Activated naive CD4-positive, alpha-beta T cell treated with anti-CD3 and anti-CD28 coated beads for 36 hours (primary cell): Measurements from ENCODE around the gene SUGP2. TPM values are rescaled to one million over a fixed set of nuclear protein-coding genes. Genes with fewer than 3 reads are reported as not detected.

ENCODE experiments used
- CTCF ChIA-PET: fragments of 350-600 bp; sonication (Branson Sonifier 250); formaldehyde crosslinking; loops from one replicate; lab custom pipeline; 2021; ENCODE audit warnings: antibody characterized with exemption; lab: Charles Lee
- DNase-seq: peaks from one replicate; pipeline ENCODE4 v3.0.0-alpha.2; 2020
- H3K27ac Mint-ChIP-seq: one replicate; pipeline ENCODE4 v1.8.0; 2021; ENCODE audit warnings: mild to moderate bottlenecking, mixed read lengths
- H3K27me3 Mint-ChIP-seq: one replicate; pipeline ENCODE4 v1.8.0; 2021; ENCODE audit warnings: low read depth, mixed read lengths
- H3K36me3 Mint-ChIP-seq: one replicate; pipeline ENCODE4 v1.8.0; 2021; ENCODE audit warnings: low read depth, mixed read lengths
- H3K4me1 Mint-ChIP-seq: one replicate; pipeline ENCODE4 v1.8.0; 2021; ENCODE audit warnings: low read depth, mixed read lengths
- H3K4me3 Mint-ChIP-seq: one replicate; pipeline ENCODE4 v1.8.0; 2021; ENCODE audit warnings: mild to moderate bottlenecking, moderate library complexity, mixed read lengths
- H3K9me3 Mint-ChIP-seq: one replicate; pipeline ENCODE4 v1.8.0; 2021; ENCODE audit warnings: mixed read lengths
- intact Hi-C: fragments of 100-400 bp; cut with micrococcal nuclease; formaldehyde crosslinking; loops from one replicate; pipeline ENCODE4 v1.15.1; 2023
- total RNA-seq, 2 experiments: library from RNA; stranded (reverse); gene quantifications; one replicate each; pipeline ENCODE4 v1.2.3, GENCODE V29; 2021

The SUGP2 gene
- total RNA-seq, result 100 to 1,000 TPM; 149 to 154 TPM

- Mint-ChIP-seq H3K36me3 (peaks cover 23% of the 10 kb centered on the region), H3K27me3 (no peaks in the 10 kb centered on the region), H3K4me1 (peaks cover 37% of the 10 kb centered on the region), H3K9me3 (no peaks in the 10 kb centered on the region), H3K27ac (peak within 1 kb of the TSS; percentile 86), H3K4me3 (peak within 1 kb of the TSS; percentile 95)
- intact Hi-C loops, result loop anchor here (1.0 to 5.0 kb wide), 8 partner anchors 30 to 491 kb away; partner anchors contain the start of genes BORCS8, COPE, DDX49 and FKBP8
- CTCF ChIA-PET, result interaction anchor here (0.6 kb wide), 1 partner anchor 37 kb away, joined by 3 read pairs; no protein-coding TSS in a partner anchor
- peak; percentile 85 for DNase-seq
These were observed at the start of gene SUGP2, which contains the start of gene ARMC6 for GRCh38 chr19:19033426-19034203. Gene SUGP2 (minus strand): TSS chr19:19033517. CDS start chr19:19031071, 2,446 bp downstream. Gene ARMC6 (plus strand): TSS chr19:19033603. CDS start chr19:19034210, 607 bp downstream.

- Mint-ChIP-seq H3K4me1 (peaks cover 2% of the 10 kb centered on the region), H3K9me3 (no peaks in the 10 kb centered on the region), H3K4me3 (no peak overlapping the region), H3K27me3 (no peaks in the 10 kb centered on the region), H3K27ac (no peak overlapping the region), H3K36me3 (peaks cover 2% of the 10 kb centered on the region)
- CTCF ChIA-PET, result no interaction called here
- DNase-seq, result no peak
- intact Hi-C loops, result no loop called here
These were observed 48.4 kb upstream of the SUGP2 start for GRCh38 chr19:19081642-19082151.

GRCh38 chr19:19079571-19079970, 46.3 kb upstream of the SUGP2 start:
- peaks cover 3% of the 10 kb centered on the region for H3K36me3 Mint-ChIP-seq
- DNase-seq, result no peak
- intact Hi-C loops, result no loop called here
- no peaks in the 10 kb centered on the region for H3K9me3 Mint-ChIP-seq
- peaks cover 5% of the 10 kb centered on the region for H3K4me1 Mint-ChIP-seq
- H3K27ac Mint-ChIP-seq, result no peak overlapping the region
- H3K27me3 Mint-ChIP-seq, result no peaks in the 10 kb centered on the region
- H3K4me3 Mint-ChIP-seq, result no peak overlapping the region
- CTCF ChIA-PET, result no interaction called here

DNA sequence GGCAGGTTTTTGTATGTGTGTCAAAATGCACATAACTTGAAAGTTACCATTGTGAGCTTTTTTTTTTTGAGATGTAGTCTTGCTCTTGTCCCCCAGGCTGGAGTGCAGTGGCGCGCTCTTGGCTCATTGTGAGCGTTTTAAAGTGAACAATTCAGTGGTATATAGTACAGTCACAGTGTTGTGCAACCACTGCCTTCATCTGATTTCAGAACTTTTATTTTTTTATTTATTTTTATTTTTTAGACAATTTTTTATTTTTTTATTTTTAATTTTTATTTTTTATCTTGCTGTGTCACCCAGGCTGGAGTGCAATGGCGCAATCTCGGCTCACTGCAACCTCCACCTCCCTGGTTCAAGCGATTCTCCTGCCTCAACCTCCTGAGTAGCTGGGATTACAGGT, 45.5 kb upstream of the SUGP2 start:
- CTCF ChIA-PET, result interaction anchor here (0.6 kb wide), 1 partner anchor 142 kb away, joined by 3 read pairs; no protein-coding TSS in a partner anchor
- no peak for DNase-seq
- H3K4me1 Mint-ChIP-seq, result peaks cover 5% of the 10 kb centered on the region
- no peak overlapping the region for H3K4me3 Mint-ChIP-seq
- no peaks in the 10 kb centered on the region for H3K9me3 Mint-ChIP-seq
- intact Hi-C loops, result no loop called here
- H3K36me3 Mint-ChIP-seq, result peaks cover 3% of the 10 kb centered on the region
- H3K27ac Mint-ChIP-seq, result no peak overlapping the region
- H3K27me3 Mint-ChIP-seq, result no peaks in the 10 kb centered on the region

- intact Hi-C loops, result no loop called here
- Mint-ChIP-seq H3K27ac (no peak overlapping the region), H3K4me1 (peaks cover 5% of the 10 kb centered on the region), H3K27me3 (no peaks in the 10 kb centered on the region), H3K36me3 (peaks cover 3% of the 10 kb centered on the region), H3K4me3 (no peak overlapping the region), H3K9me3 (no peaks in the 10 kb centered on the region)
- no peak for DNase-seq
- CTCF ChIA-PET, result interaction anchor here (0.7 kb wide), 1 partner anchor 23 kb away, joined by 3 read pairs; no protein-coding TSS in a partner anchor
These were observed 43.8 kb upstream of the SUGP2 start for GRCh38 chr19:19077103-19077502.

- CTCF ChIA-PET, result interaction anchor here (0.7 kb wide), 2 partner anchors 22 to 23 kb away, joined by 3 read pairs; no protein-coding TSS in a partner anchor
- no peaks in the 10 kb centered on the region for H3K27me3 Mint-ChIP-seq
- peaks cover 5% of the 10 kb centered on the region for H3K4me1 Mint-ChIP-seq
These were observed 43.2 kb upstream of the SUGP2 start for GRCh38 chr19:19076476-19076875.

DNA sequence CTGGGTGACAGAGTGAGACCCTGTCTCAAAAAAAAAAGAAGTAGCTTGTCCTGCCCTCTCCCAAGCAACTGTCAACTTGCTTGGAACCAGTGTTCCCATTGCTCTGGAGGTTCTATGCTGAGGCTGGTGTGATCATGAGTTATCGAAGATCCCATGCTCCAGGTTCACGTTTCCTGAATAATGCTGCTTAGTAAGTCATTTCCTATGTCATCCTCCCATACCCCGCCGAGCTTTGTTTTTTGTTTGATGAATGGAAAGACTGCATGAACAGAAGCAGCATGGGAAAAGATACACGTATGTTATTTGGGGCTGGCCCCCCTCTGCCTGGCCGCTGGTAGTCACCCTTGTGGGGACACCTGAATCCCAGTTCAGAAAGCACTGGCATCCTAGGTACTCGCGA, 41.8 kb upstream of the SUGP2 start:
- CTCF ChIA-PET, result interaction anchor here (1.1 kb wide), 1 partner anchor 10 kb away, joined by 3 read pairs; no protein-coding TSS in a partner anchor
- intact Hi-C loops, result no loop called here
- no peak overlapping the region for H3K4me3 Mint-ChIP-seq
- no peaks in the 10 kb centered on the region for H3K9me3 Mint-ChIP-seq
- DNase-seq, result no peak
- no peaks in the 10 kb centered on the region for H3K27me3 Mint-ChIP-seq
- peaks cover 5% of the 10 kb centered on the region for H3K4me1 Mint-ChIP-seq
- H3K36me3 Mint-ChIP-seq, result peaks cover 8% of the 10 kb centered on the region
- no peak overlapping the region for H3K27ac Mint-ChIP-seq

More at GRCh38 chr19:19076476-19076875, 43.2 kb upstream of the SUGP2 start:
- no peaks in the 10 kb centered on the region for H3K9me3 Mint-ChIP-seq
- peaks cover 6% of the 10 kb centered on the region for H3K36me3 Mint-ChIP-seq
- H3K27ac Mint-ChIP-seq, result no peak overlapping the region
- intact Hi-C loops, result no loop called here
- DNase-seq, result no peak
- H3K4me3 Mint-ChIP-seq, result no peak overlapping the region

GRCh38 chr19:19074196-19074882, 41.0 kb upstream of the SUGP2 start:
- no peak overlapping the region for H3K27ac Mint-ChIP-seq

GRCh38 chr19:19071897-19072296, 38.6 kb upstream of the SUGP2 start:
- intact Hi-C loops, result no loop called here
- Mint-ChIP-seq H3K4me3 (no peak overlapping the region), H3K9me3 (no peaks in the 10 kb centered on the region), H3K27ac (no peak overlapping the region), H3K27me3 (no peaks in the 10 kb centered on the region), H3K36me3 (peaks cover 7% of the 10 kb centered on the region), H3K4me1 (peaks cover 18% of the 10 kb centered on the region)
- no peak for DNase-seq
- CTCF ChIA-PET, result no interaction called here

More at GRCh38 chr19:19074196-19074882, 41.0 kb upstream of the SUGP2 start:
- Mint-ChIP-seq H3K27me3 (no peaks in the 10 kb centered on the region), H3K4me1 (peaks cover 7% of the 10 kb centered on the region), H3K36me3 (peaks cover 8% of the 10 kb centered on the region), H3K4me3 (no peak overlapping the region), H3K9me3 (no peaks in the 10 kb centered on the region)
- no peak for DNase-seq
- CTCF ChIA-PET, result interaction anchor here (1.1 to 1.8 kb wide), 2 partner anchors 9 to 100 kb away, joined by 3 to 5 read pairs; no protein-coding TSS in a partner anchor
- intact Hi-C loops, result no loop called here

DNA sequence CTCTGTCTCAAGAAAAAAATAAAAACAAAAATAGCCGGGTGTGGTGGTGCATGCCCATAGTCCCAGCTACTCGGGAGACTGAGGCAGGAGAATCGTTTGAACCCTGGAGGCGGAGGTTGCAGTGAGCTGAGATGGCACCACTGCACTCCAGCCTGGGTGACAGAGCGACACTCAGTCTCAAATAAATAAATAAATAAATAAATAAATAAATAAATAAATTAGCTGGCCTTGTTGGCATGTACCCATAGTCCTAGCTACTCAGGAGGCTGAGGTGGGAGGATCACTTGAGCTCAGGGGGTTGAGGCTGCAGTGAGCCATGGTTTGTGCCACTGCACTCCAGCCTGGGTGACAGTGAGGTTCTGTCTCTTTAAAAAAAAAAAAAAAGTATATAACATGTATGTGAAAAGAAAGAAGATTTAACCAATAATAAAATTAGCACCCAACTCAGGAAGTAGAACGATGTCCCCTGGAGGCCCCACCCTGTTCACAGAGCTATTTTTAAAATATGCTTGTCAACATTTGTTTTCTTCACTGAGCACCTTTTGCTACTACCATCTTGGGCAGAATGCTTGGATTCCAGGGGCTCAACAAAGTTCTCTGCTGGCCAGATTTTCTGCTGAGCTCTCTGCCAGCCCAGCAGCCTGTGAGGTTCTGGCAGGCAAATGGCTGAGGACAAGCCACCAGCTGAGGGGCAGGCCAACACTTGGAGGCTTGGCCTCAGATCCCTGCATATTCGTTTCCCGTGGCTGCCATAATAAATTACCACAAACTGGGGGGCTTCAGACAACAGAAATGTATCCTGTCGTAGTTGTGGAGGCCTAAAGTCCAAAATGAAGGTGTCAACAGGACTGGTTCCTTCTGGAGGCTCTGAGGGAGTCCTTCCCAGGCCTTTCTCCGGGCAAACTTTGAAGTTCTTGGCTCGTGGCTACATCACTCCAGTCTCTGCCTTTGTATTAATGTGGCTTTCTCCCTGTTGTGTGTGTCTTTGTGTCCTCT, 35.6 kb upstream of the SUGP2 start:
- intact Hi-C loops, result no loop called here
- Mint-ChIP-seq H3K27me3 (no peaks in the 10 kb centered on the region), H3K27ac (no peak overlapping the region), H3K9me3 (no peaks in the 10 kb centered on the region), H3K4me1 (peaks cover 34% of the 10 kb centered on the region), H3K36me3 (peaks cover 5% of the 10 kb centered on the region), H3K4me3 (no peak overlapping the region)
- CTCF ChIA-PET, result interaction anchor here (0.6 to 1.3 kb wide), 5 partner anchors 15 to 497 kb away, joined by 3 to 7 read pairs (median 3); partner anchors contain the start of gene UBA52
- no peak for DNase-seq
